ENCODE measurements around the gene SCN4A. TPM values are rescaled to one million over a fixed set of nuclear protein-coding genes. Genes with fewer than 3 reads are reported as not detected.
A peak's percentile ranks its signal among the peaks of the same experiment; 100 is the strongest.

Gene SCN4A
- total and polyA plus RNA-seq, 2 of the 13 experiments (the other 11 are each of a cell fraction or from before 2014, with no cell fraction given) = 0.02 to 0.03 TPM

DNA sequence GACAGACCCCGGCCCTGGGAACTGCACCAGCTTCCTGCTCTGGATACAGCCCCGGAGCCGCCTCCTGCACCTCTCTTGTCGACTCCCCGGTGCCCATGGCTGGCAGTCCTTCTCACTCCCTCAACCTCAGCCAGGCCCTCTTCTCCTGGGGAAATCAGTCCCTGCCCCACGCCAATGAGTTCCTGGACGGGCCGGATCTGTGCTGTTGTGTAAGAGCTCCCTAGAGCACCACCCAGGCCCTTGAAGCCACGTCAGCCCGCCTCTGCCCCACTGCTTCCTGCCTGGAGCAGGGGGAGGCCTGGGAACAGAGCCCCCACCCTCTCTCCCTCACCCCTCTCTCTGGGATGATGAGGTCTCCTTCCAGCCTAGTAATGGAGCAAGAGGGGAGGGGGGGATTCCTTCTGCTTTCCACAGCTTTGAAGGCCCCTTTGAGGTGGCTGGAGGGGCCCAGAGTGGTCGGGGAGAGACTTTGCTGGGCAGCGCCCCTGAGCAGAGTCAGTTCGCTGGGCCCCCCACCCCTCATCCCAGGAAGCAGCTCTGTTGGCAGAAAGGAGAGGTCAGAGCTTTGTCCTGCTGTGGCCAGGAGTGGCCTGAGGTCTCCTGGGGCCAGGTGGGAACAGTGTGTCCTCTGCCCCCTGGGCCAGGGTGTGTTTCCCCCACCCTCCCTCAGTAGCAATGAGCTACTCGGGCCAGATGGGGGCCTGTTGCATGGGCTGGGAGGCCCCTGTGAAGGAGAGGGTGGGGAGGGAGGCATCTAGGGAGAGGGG lies 29.2 kb upstream of the SCN4A start (continued):
- peak; percentile 63 for TF ChIP-seq ETV5 (CRISPR knock-in tag; IDR thresholded peaks at IDR 0.05; ENCODE audit: borderline replicate concordance)
- TF ChIP-seq ZNF619 (CRISPR knock-in tag; IDR thresholded peaks at IDR 0.05) = no peak
- no peak for TF ChIP-seq CENPT (CRISPR knock-in tag; IDR thresholded peaks at IDR 0.05; ENCODE audit: low read depth)
- no peak for TF ChIP-seq SP1 (IDR thresholded peaks at IDR 0.05)
- TF ChIP-seq SP1 (CRISPR knock-in tag; IDR thresholded peaks at IDR 0.05) = no peak
- no peak for TF ChIP-seq ZSCAN31 (CRISPR knock-in tag; IDR thresholded peaks at IDR 0.05; ENCODE audit: low read depth)
- no peak for TF ChIP-seq SMARCE1 (IDR thresholded peaks at IDR 0.05; ENCODE audit: borderline replicate concordance)
- TF ChIP-seq GABPA (IDR thresholded peaks at IDR 0.05; ENCODE audit: low read depth, low read length) = no peak
- TF ChIP-seq GABPA (CRISPR knock-in tag; IDR thresholded peaks at IDR 0.05; ENCODE audit: low read depth) = peak; percentile 47; the same call in 1 of the 2 replicates
- no peak for TF ChIP-seq ZNF530 (CRISPR knock-in tag; IDR thresholded peaks at IDR 0.05; ENCODE audit: low read depth)
- TF ChIP-seq NPAS2 (CRISPR knock-in tag; IDR thresholded peaks at IDR 0.05; ENCODE audit: borderline replicate concordance) = no peak
- no peak for TF ChIP-seq HMGXB3 (CRISPR knock-in tag; IDR thresholded peaks at IDR 0.05; ENCODE audit: borderline replicate concordance)
- TF ChIP-seq IRF2 (CRISPR knock-in tag; IDR thresholded peaks at IDR 0.05) = no peak
- TF ChIP-seq ZNF672 (CRISPR knock-in tag; IDR thresholded peaks at IDR 0.05) = no peak
- TF ChIP-seq PRPF4 (IDR thresholded peaks at IDR 0.05; ENCODE audit: low read depth, low read length, poor library complexity, severe bottlenecking) = no peak
- TF ChIP-seq ZNF367 (CRISPR knock-in tag; IDR thresholded peaks at IDR 0.05; ENCODE audit: borderline replicate concordance) = no peak
- no peak for TF ChIP-seq ZNF318 (CRISPR knock-in tag; IDR thresholded peaks at IDR 0.05)
- TF ChIP-seq ZFAT (CRISPR knock-in tag; conservative IDR thresholded peaks at IDR 0.05) = no peak
- no peak for TF ChIP-seq EEA1 (CRISPR knock-in tag; IDR thresholded peaks at IDR 0.05; ENCODE audit: borderline replicate concordance)

Measured in HepG2 (cell line).